Small intestine (tissue), 7 donors: ENCODE data around the gene HDAC9. TPM values are rescaled to one million over a fixed set of nuclear protein-coding genes. Genes with fewer than 3 reads are reported as not detected.

Experiments
- DNase-seq, 2 donors: peaks; one replicate each; pipeline versions ENCODE4 v3.0.0 to v3.0.0-alpha.2; 2013
- FAIRE-seq: peaks from 2 replicates; lab custom pipeline; 2012; peaks lifted over from hg19 to GRCh38; lab: Jason Lieb, UNC
- H3K27ac ChIP-seq, 3 donors: one replicate each; pipeline ENCODE4 v1.5.1; 2013; ENCODE audit warnings: low read length in 2 of 3, mild to moderate bottlenecking in 2 of 3, control low read depth in 1 of 3, inconsistent platforms in 1 of 3, low read depth in 1 of 3, moderate library complexity in 1 of 3
- H3K27me3 ChIP-seq, 3 donors: one replicate each; pipeline ENCODE4 v1.6.1; 2013; ENCODE audit warnings: low read length in 3 of 3, inconsistent platforms in 1 of 3; ENCODE audit not compliant: control insufficient read depth in 3 of 3, insufficient read depth in 3 of 3
- H3K36me3 ChIP-seq, 3 donors: one replicate each; pipeline ENCODE4 v1.6.1; 2013; ENCODE audit warnings: low read length in 3 of 3, inconsistent platforms in 1 of 3, low read depth in 1 of 3, mild to moderate bottlenecking in 1 of 3, moderate library complexity in 1 of 3; ENCODE audit not compliant: control insufficient read depth in 3 of 3, insufficient read depth in 2 of 3
- H3K4me1 ChIP-seq, 3 donors: one replicate each; pipeline ENCODE4 v1.6.1; 2013; ENCODE audit warnings: low read length in 2 of 3, inconsistent platforms in 1 of 3, low read depth in 1 of 3, mild to moderate bottlenecking in 1 of 3, moderate library complexity in 1 of 3; ENCODE audit not compliant: control insufficient read depth in 3 of 3, insufficient read depth in 2 of 3
- H3K4me3 ChIP-seq, 3 donors: one replicate each; pipeline ENCODE4 v1.5.1; 2013; ENCODE audit warnings: low read length in 3 of 3, control low read depth in 1 of 3, inconsistent platforms in 1 of 3, low read depth in 1 of 3, mild to moderate bottlenecking in 1 of 3, moderate library complexity in 1 of 3
- H3K9me3 ChIP-seq, 2 donors: one replicate each; pipeline ENCODE4 v1.6.1; 2013; ENCODE audit warnings: low read depth in 1 of 2, low read length in 1 of 2; ENCODE audit not compliant: control insufficient read depth in 2 of 2, insufficient read depth in 1 of 2
- WGBS, 3 donors: extraction: QIAGEN DNeasy Blood & Tissue Kit; methylation state at CpG; one replicate each; pipeline ENCODE4 v1.1.7; 2013; 5-methylcytosine and 5-hydroxymethylcytosine counted together
- polyA plus RNA-seq, 4 donors: library from polyadenylated mRNA; stranded (reverse) in 3 of 4; unstranded in 1 of 4; fragments of 200-250 nt in 3 of 4; fragments of 120-200 nt in 1 of 4; gene quantifications; one replicate each; pipeline versions ENCODE4 v1.2.1 to v1.2.3, GENCODE V29; 2013
- donor health status: healthy with polysubstance abuse.
- donor health status: control.
- donor health status: control.
- donor health status: Bipolar disorder and iron deficiency.
- donor health status: healthy.

HDAC9 gene
- polyA plus RNA-seq, 4 donors = 2.2 to 2.7 (median 2.7) TPM; not detected in 1

DNA sequence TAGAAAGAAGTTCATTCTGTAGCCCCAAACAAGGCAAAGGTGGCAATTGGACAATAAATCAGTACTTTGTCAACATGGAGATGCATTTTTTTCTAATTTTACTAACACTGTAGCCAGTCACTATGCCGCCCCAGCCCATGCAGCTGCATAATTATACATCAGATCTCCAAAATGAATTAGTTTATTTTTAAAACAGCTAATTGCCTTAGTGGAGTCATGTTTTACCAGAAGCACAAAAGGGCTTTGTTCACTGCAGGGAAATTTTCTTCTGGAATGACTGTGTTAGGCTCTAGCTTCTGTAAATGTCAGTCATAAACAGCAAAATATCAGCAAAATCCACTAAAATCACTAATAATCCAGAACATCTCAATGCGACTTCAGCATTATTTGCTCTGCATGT is 20.1 kb upstream of the HDAC9 start:
- no peaks in the 10 kb centered on the region for H3K9me3 ChIP-seq
- H3K4me3 ChIP-seq = no peak overlapping the region
- H3K36me3 ChIP-seq = no peaks in the 10 kb centered on the region
- H3K27ac ChIP-seq = no peak overlapping the region
- no peak for DNase-seq
- 49 to 72% (median 50%) methylated on average over 2 of the region's 2 CpGs for WGBS, 3 donors
- H3K4me1 ChIP-seq = no peaks in the 10 kb centered on the region
- no peak for FAIRE-seq
- H3K27me3 ChIP-seq = no peaks in the 10 kb centered on the region

DNA sequence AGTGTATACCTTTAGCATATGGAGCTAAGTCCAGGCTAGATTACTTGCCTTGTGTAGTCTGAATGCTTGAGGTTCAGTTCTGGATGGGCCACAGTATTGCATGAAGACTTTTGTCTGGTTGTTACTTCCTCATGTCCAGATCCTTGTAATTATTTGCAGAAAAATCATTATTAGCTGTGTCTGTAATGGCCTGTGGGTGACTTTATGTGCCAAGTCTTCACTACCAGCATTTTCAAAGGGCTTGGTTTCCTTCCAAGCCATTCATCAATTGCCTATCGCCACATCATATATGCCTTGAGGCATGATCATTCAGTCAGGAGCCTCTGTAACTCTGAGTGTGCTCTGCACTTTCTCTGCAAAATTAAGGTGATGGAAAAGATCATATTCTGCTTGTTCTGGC is 13.8 kb upstream of the HDAC9 start:
- DNase-seq (no peak), FAIRE-seq (no peak)
- Histone ChIP-seq H3K27ac (no peak overlapping the region), H3K4me1 (no peaks in the 10 kb centered on the region), H3K27me3 (no peaks in the 10 kb centered on the region), H3K36me3 (no peaks in the 10 kb centered on the region), H3K4me3 (no peak overlapping the region), H3K9me3 (no peaks in the 10 kb centered on the region)
- WGBS, 3 donors = 89 to 100% (median 100%) methylated on average over 1 of the region's 1 CpG

DNA sequence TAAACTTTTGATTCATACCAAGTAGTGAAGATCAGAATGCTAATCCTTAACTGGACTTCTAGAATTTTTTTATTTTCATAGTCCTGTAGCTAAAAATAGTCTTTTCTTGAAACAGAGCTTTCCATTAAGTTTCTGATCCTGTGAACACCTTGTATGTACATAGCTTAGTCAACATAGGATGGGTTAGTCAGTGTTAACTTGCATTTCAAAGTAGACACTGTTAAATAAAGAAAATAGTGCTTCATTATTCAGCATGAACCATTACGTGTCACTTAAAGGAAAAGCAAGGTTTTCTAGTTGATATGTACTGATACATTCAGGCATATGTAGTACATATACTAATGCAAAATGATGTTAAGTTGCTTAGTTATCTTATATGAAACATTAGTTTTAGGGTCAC is 7.5 kb upstream of the HDAC9 start:
- H3K27me3 ChIP-seq = no peaks in the 10 kb centered on the region
- DNase-seq (no peak), FAIRE-seq (no peak)
- 79 to 84% (median 81%) methylated on average over 1 of the region's 1 CpG for WGBS, 3 donors
- no peaks in the 10 kb centered on the region for H3K9me3 ChIP-seq
- H3K4me3 ChIP-seq = no peak overlapping the region
- no peaks in the 10 kb centered on the region for H3K36me3 ChIP-seq
- H3K4me1 ChIP-seq = no peaks in the 10 kb centered on the region
- H3K27ac ChIP-seq = no peak overlapping the region

DNA sequence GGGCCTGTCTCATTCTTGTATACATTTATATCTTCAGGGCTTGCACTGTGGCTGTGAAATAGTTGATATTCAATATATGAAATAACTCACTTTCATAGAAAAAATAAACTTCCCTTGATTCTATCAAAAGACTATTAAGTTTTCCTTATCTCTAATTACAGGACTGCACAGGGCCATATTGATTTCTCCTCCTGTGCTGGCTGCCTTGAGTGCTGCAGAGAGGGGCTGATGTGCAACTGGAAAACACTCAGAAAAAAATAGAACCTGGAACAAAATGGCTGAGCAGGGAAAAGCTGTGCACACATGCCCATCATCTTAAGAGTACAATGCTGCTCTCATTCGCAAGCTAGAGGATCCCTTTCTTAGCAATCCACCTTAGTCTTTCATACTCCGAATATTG is 5.9 kb upstream of the HDAC9 start:
- 95 to 100% (median 96%) methylated on average over 2 of the region's 2 CpGs for WGBS, 3 donors
- DNase-seq = no peak
- Histone ChIP-seq H3K27me3 (no peaks in the 10 kb centered on the region), H3K4me3 (no peak overlapping the region), H3K9me3 (no peaks in the 10 kb centered on the region), H3K36me3 (no peaks in the 10 kb centered on the region), H3K27ac (no peak overlapping the region), H3K4me1 (no peaks in the 10 kb centered on the region)
- no peak for FAIRE-seq

DNA sequence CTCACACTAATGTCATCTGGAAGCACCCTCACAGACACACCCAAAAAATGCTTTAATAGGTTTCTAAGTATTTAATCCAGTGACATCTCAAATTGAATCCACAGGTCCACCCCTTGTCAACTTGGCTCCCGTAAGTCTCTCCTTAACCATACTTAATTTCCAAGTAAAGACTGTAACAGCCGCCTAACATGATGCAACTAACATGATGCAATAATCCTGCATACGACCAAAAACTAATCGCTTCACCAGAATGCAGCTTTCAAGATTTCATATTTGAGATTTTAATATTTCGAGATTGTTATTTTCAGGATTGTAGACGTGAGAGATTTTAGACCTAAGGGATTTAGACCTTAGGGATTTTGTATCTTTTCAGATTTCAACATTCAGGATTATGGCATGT is 3.7 kb upstream of the HDAC9 start:
- WGBS, 3 donors = 87 to 92% (median 90%) methylated on average over 6 of the region's 6 CpGs
- DNase-seq (no peak), FAIRE-seq (no peak)
- Histone ChIP-seq H3K36me3 (no peaks in the 10 kb centered on the region), H3K4me3 (no peak overlapping the region), H3K27ac (no peak overlapping the region), H3K4me1 (no peaks in the 10 kb centered on the region), H3K27me3 (no peaks in the 10 kb centered on the region), H3K9me3 (no peaks in the 10 kb centered on the region)

DNA sequence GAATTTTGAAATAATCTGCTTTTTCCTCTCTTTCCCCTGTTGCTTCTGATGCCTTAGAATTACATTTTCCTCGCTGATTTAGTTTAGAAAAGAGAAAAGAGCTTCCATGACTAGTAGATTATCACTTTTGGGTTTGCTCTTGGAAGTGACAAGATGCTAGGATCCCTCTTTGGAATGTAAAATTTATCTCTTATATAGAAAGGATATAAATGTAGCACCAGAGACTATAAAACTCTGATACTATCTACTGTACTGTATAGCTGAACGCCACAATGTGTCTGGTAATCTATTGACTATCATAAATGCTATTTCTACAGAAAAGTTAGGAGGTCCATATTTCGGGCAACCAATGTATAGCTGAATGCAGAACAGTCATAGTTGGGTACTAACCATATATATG is 1.1 kb upstream of the HDAC9 start:
- H3K36me3 ChIP-seq = no peaks in the 10 kb centered on the region
- no peak overlapping the region for H3K27ac ChIP-seq
- DNase-seq (no peak), FAIRE-seq (no peak)
- 68 to 89% (median 86%) methylated on average over 3 of the region's 3 CpGs for whole genome bisulfite sequencing, 3 donors
- no peaks in the 10 kb centered on the region for H3K9me3 ChIP-seq
- H3K4me1 ChIP-seq = no peaks in the 10 kb centered on the region
- H3K27me3 ChIP-seq = no peaks in the 10 kb centered on the region
- no peak overlapping the region for H3K4me3 ChIP-seq

DNA sequence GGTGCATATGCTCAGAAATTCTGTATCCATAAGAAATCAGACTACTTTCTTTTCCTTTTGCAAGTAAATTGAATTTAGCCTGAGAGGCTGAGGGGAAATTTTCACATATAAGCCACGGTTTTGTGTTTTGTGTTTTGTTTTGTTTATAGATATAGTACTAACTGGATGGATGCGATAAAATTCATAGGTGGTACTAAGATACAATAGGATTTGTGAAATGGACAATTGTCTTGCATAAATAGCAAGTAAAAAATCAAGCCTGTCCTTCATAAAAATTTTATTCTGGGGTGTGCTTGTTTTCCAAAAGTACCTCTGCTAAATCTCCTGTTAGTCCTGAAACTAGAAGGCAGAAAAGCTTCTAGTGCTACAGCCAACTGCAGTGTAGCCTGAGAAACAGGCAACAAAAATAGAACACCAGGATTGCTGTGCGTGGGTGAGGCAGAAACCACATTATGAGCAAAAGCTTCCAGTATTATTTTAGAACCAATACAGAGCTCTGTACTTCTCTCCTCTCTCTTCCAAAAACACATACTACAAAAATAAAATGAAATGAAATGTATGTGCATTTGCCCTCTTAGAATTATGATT is 634 bp upstream of the HDAC9 start:
- no peaks in the 10 kb centered on the region for H3K9me3 ChIP-seq
- peak overlapping the region in 1 of 3 donors; percentile 2 for H3K27ac ChIP-seq
- no peaks in the 10 kb centered on the region for H3K4me1 ChIP-seq
- H3K4me3 ChIP-seq = peak overlapping the region in 1 of 3 donors; percentile 31
- no peak for FAIRE-seq
- WGBS, 3 donors = 67 to 81% (median 69%) methylated on average over 3 of the region's 3 CpGs
- no peak for DNase-seq
- H3K36me3 ChIP-seq = no peaks in the 10 kb centered on the region
- H3K27me3 ChIP-seq = no peaks in the 10 kb centered on the region

DNA sequence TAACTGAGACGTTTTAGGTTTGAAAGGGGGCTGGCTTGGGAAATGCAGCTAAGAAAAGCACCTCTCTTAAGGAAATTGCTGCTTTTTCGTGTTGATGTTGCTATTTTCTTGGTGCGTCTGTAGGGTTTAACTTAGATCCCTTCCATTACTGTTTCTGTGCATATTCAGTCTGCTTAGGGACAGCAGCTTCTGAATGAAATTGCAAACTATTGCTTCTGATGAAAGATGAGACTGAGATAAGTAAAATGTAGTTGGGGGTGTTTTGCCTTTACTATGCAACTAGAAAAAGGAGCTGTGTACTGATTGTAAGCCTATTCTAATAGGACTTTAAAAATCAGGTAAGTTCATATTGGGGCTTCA is 772 bp downstream of the HDAC9 start:
- Histone ChIP-seq H3K4me1 (no peaks in the 10 kb centered on the region), H3K4me3 (peak overlapping the region in 2 of 3 donors; percentile 11 to 31), H3K27ac (peak overlapping the region in 1 of 3 donors; percentile 53), H3K27me3 (no peaks in the 10 kb centered on the region), H3K36me3 (no peaks in the 10 kb centered on the region), H3K9me3 (no peaks in the 10 kb centered on the region)
- DNase-seq (no peak), FAIRE-seq (no peak)
- 36 to 45% (median 39%) methylated on average over 3 of the region's 3 CpGs for WGBS, 3 donors

DNA sequence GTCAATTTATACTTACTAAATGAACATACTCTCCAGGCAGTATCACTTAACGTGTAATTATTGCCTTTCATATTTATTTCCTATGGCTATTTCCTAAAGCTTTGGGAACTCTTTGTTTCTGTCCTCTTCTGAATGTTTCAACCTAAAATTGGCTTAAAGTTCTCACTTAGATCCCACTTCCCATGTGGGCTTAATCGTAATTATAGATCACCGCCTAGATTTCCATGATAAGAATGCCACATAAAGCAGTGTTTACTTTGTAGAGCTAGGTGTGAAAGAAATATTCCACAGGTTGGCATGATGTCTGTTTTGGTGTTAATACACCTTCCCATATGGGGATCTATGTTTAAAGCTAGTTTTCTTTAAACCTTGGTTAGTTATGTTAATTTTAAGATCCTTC is 1.5 kb downstream of the HDAC9 start:
- Histone ChIP-seq H3K9me3 (no peaks in the 10 kb centered on the region), H3K4me3 (no peak overlapping the region), H3K36me3 (no peaks in the 10 kb centered on the region), H3K27ac (no peak overlapping the region), H3K4me1 (no peaks in the 10 kb centered on the region), H3K27me3 (no peaks in the 10 kb centered on the region)
- DNase-seq (no peak), FAIRE-seq (no peak)
- 63 to 69% (median 66%) methylated on average over 3 of the region's 3 CpGs for WGBS, 3 donors
